ENCODE data around the gene C16orf87.

C16orf87 gene

GRCh38 chr16:46753015-46753414 lies 78.0 kb downstream of the C16orf87 start:
- DNase-seq (ENCODE audit: low read depth): no peak

GRCh38 chr16:46751381-46751780 lies 79.6 kb downstream of the C16orf87 start:
- no peak for DNase-seq (ENCODE audit: low read depth)

DNA sequence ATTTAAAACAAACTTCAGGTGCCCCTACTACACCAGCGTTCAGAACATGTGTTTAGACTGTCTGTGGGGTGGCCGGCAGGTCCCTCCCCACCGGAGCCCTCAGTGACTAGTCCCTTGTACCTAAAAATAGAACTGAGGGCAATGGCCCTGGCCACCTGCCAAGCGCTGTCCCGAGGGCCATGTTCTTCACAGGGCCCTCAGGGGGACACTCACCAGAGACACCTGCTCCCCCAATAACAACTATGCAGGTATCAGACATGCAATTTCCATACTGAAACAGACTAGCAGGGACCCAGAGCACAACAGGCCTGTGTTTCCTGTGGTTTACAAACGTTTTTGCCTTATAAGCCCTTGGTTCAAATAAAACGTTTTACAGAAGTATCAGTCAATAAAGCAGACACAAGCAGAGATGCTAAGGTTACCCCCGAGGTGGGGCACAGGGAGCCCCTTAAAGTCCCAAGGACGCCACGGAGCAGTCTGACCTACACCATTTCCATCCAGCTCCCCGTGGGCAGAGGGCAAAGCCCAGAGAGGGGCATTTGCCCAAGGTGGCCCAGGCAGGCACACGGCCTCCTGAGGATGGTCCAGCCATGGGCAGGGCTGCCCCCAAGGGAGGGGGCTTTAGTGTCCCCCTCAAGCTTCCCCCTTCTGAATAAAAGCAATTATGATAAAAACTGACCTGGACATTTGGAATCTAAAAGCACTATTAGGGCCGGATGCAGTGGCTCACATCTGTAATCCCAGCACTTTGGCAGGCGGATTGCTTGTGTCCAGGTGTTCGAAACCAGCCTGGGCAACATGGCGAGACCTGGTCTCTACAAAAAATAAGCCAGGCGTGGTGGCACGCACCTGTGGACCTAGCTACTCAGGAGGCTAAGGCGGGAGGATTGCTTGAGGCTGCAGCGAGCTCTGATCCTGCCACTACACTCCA lies 81.9 kb downstream of the C16orf87 start:
- DNase-seq (ENCODE audit: low read depth): no peak

GRCh38 chr16:46747777-46748651 lies 83.0 kb downstream of the C16orf87 start, which contains the start of gene MYLK3:
MYLK3 (minus strand) TSS chr16:46748344; CDS start chr16:46748193, 151 bp downstream.
- DNase-seq (ENCODE audit: low read depth): no peak

GRCh38 chr16:46746821-46747776 lies 83.9 kb downstream of the C16orf87 start:
- DNase-seq (ENCODE audit: low read depth): no peak

Data from activated T-helper 9 cell treated with anti-CD3 and anti-CD28 coated beads, Interleukin-2, amount 50 U/mL, for 16 hours (primary cell).